ENCODE data around the gene CIZ1.

GRCh38 chr9:128159522-128159783 lies 31.9 kb downstream of the CIZ1 start:
- TF ChIP-seq POLR2A (IDR thresholded peaks at IDR 0.05) (no peak), CTCF (IDR thresholded peaks at IDR 0.05) (no peak)
